NCI-H2081 treated with DMSO at 0.1 percent for 48 hours (cell line): Measurements from ENCODE around the gene CADM4.
"Not testable (repeated sequence)": the region's sequence is repeated elsewhere in the genome, so short reads cannot be mapped to it uniquely, and the experiment has no call there.

Experiments
- DNase-seq: peaks from one replicate; lab custom pipeline; 2025; lab: John Stamatoyannopoulos, UW

The CADM4 gene

GRCh38 chr19:43664018-43664417, 24.4 kb upstream of the CADM4 start:
- no peak for DNase-seq

DNA sequence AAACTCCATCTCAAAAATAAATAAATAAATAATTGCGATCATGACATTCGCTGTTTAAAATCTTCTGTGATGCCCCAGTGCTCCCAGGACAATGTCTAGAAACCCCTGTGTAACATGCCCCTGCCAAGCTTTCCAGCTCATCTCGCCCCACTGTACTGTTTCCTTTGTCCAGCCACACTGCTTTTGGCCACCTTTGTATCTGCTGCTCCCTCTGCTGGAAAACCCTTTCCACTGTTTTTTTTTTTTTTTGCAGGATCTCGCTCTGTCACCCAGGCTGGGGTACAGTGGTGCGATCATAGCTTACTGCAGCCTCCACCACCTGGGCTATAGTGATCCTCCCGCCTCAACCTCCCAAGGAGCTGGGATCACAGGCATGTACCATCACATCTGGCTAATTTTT, 22.8 kb upstream of the CADM4 start:
- no peak for DNase-seq

GRCh38 chr19:43660971-43661360, 21.3 kb upstream of the CADM4 start:
- no peak for DNase-seq

GRCh38 chr19:43660301-43660970, 20.8 kb upstream of the CADM4 start:
- no peak for DNase-seq

DNA sequence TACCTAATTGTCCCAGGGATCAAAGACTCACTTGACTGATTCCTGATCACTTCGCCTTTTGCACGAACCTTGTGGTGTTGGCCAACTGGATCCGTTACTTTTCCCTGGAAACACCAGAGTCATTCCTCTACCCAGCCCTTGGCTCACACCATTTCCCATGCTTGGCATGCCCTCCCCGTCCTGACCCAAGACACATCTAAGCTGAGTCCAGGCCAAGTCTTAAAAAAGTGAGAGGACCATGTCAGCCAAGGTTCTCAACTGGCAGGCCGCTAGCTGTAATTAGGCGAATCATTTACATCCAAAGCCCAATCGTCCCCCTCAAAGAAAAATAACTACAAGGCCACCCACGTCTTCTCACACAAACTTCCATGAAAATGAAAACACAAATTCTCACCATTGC, 18.8 kb upstream of the CADM4 start:
- DNase-seq = no peak

DNA sequence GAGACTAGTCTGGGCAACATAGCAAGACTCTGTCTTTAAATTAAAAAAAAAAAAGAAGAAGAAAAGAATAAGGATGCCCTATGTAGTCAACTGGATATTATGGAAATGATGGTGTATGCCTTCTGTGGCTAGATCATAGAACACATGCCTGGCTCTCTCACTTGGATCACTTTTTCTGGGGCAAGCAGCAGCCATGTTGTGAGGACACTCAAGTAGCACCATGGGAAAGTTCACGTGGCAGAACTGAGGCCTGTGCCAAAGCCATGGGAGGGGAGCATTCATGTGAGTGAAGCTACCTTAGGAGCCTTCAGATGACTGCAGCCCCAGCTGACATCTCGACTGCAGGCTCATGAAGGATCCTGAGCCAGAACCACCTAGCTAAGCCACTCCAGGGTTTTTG, 18.4 kb upstream of the CADM4 start:
- DNase-seq = no peak

DNA sequence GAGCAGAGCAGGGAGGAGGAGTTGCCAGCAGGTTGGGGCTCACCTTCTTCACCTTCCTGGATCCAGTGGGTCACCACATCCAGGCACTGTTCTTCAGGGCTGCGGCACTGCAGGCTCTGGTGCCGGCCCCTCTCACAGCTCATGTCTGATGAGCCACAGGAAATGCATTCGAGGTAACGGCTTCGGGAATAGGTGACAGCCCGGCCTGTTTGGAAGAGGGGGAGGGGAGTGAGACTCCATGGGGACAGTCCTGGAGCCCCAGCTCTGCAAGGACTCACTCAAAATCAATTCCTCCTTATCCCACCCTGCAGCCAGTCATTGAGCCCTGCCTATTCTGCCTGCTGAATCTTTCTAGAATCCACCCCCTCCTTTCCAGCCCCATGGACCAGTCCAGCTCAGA, 16.8 kb upstream of the CADM4 start:
- DNase-seq = no peak

DNA sequence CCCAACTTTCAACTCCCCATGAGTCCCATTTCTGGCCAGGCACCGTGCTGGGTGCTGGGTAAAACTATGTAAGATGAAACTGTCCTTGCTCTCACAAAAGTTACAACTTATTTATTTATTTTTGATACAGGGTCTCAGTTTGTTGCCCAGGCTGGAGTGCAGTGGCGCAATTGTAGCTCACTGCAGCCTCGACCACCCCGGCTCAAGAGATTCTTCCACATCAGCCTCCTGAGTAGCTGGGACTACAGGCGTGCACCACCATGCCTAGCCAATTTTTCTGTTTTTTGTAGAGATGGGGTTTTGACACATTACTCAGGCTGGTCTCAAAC, 12.9 kb upstream of the CADM4 start:
- no peak for DNase-seq

DNA sequence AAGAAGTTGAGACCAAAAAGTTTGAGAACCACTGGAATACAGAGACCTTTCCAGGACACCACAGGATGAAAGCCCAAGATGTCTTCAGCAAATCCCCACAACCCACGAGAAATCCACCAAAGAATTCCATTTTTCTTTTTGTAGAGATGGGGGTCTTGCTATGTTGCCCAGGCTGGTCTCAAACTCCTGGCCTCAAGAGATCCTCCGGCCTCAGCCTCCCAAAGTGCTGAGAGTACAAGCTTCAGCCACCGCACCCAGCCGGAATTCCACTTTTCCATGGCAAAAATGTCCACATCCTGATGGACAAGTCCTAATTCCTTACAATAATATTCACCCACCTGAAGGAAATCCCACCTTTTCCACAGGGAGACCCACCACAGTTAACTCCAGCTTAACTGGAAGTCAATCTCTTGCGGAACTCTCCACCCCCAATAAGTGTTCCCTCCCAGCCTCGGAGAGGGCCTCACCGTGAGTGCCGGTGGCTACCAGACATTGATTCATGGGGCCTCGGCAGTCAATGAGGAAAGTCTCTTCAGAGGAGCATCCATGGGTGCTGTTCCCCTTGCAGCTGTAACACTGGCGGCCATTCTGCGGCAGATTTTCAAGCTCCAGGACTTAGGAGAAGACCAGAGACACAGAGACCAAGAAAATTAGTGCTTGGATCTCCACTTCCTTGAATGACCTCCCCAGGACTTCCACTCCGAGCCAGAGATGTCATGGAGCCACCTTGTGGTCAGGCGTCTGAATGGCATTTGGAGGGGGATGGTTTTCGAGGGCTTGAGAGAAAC, 12.3 kb upstream of the CADM4 start:
- DNase-seq = no peak

- not testable (repeated sequence) for DNase-seq
Observed at GRCh38 chr19:43650276-43650675, 10.6 kb upstream of the CADM4 start.

- no peak for DNase-seq
Observed at GRCh38 chr19:43649514-43649913, 9.9 kb upstream of the CADM4 start.

DNA sequence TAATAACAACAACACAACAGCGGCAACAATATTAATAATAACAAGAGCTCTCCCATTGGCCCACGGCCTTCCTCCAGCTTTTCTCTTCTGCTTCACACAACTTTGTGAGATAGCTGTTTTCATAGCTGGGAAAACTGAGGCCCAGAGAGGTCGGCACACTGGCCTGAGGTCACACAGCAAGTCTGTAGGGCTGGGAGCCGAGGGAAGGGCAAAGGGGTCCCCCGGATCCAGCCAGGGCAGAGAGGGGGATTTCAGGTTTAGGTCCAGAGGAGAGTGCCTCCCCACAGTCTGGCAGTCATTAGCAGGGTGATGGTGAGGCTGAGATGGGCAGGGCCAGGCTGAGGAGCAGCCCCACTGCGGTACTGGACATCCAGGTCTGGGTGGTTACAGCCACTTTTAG, 9.0 kb upstream of the CADM4 start:
- no peak for DNase-seq

- DNase-seq = no peak
Observed at GRCh38 chr19:43644181-43644580, 4.5 kb upstream of the CADM4 start.

GRCh38 chr19:43643326-43643725, 3.7 kb upstream of the CADM4 start:
- DNase-seq = peak; percentile 26

- DNase-seq = no peak
Observed at GRCh38 chr19:43642531-43642930, 2.9 kb upstream of the CADM4 start.

- no peak for DNase-seq
Observed at GRCh38 chr19:43641333-43641732, 1.7 kb upstream of the CADM4 start.

DNA sequence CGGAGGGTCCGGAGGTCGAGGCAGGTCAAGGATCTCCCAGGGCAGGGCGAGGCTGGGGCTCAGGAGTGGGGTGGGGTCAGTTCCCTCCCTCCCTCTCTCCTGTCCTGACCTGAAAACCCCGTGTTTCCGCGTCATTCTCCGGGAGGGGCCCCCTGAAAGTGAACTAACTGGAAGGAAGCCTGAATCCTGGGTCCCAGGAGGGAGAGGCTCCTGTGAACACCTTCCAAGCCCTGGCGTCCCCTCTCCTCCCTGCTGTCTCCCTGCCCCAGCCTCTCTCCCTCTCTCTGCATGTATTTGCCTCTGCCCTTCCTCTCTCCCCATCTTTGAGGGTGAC, 741 bp upstream of the CADM4 start:
- no peak for DNase-seq

DNA sequence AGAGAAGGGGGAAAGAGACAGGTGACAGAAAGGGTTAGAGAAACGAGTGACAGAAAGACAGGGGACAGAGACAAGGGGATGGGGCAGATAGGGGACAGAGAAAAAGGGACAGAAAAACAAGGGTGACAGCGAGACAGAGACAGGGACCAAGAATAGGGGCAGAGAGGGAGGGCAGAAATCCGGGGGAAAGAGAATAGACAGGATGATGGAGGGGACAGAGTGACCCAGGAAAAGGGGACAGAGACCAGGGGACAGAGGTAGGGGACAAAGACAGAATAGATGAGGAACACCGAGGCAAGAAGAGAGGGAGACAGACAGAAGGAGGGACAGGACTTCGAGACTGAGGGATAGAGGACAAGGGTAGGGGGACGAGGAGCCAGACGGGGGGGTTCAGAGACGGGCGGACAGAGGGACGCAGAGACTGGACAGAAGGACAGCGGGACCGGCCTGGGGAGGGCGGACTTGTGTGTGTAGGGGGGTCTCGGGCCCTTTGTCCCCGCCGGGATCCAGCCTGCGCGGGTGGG, 593 bp downstream of the CADM4 start:
- no peak for DNase-seq

DNA sequence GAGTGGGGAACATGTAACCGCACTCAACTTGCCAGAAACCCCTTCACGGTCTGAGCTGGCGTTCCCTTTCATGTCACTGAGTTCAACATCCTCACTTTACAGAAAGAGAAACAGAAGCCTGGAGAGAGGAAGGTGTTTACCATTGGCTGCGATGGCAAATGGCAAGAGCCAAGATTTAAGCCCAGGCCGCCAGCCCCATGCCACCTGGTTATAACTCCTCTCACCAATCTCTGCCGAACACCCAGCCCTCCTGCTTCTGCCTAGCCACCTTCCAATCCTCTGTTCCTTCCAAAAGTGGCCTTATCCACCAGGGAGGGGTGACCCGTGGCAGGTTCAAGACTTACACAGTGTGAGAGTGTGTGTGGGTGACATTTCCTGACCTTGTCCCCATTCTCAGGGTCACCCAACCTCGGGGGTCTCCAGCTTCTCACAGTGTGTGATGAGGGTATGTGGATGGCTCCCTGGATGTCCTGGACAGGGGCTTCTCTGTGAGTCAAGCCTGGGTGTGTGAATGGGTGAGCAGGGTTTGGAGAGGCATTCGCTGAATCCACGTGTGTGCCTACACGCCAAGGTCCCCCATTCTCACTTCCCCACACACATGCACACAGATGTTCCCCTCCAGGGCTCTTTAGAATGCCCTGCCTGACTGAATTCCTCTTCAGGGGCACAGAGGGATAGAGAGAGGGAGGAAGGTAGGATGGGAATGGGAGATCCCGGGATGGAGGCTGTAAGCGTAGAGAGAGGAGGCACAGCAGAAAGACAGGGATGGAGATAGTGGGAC, 1.2 kb downstream of the CADM4 start:
- no peak for DNase-seq

GRCh38 chr19:43636121-43636683, 3.4 kb downstream of the CADM4 start:
- no peak for DNase-seq

- DNase-seq = not testable (repeated sequence)
Observed at GRCh38 chr19:43635561-43635940, 4.1 kb downstream of the CADM4 start.

GRCh38 chr19:43634872-43635560, 4.6 kb downstream of the CADM4 start:
- no peak for DNase-seq
